Epithelial cell of esophagus (primary cell): Measurements from ENCODE around the gene EVI5.
A peak's percentile ranks its signal among the peaks of the same experiment; 100 is the strongest.

Experiments
- DNase-seq: peaks from one replicate; pipeline ENCODE4 v3.0.0; 2010; ENCODE audit warnings: low read depth
- H3K4me3 ChIP-seq: 2 replicates; pipeline ENCODE4 v1.5.1; 2011; ENCODE audit warnings: mild to moderate bottlenecking, low read length, control low read depth
- CTCF ChIP-seq: IDR thresholded peaks from 2 replicates; pipeline ENCODE4 v1.5.1; 2011; ENCODE audit warnings: low read depth, mild to moderate bottlenecking, low read length, control low read depth, inconsistent platforms; ENCODE audit not compliant: insufficient read depth; ENCODE audit errors: missing control alignments

The EVI5 gene

GRCh38 chr1:92711473-92712165 is 73.3 kb downstream of the EVI5 start:
- no peak for DNase-seq
- no peak for TF ChIP-seq CTCF
- no peak overlapping the region for H3K4me3 ChIP-seq

GRCh38 chr1:92709738-92710137 is 75.2 kb downstream of the EVI5 start:
- no peak overlapping the region for H3K4me3 ChIP-seq
- peak; percentile 65 for DNase-seq
- TF ChIP-seq CTCF: no peak

- H3K4me3 ChIP-seq: no peak overlapping the region
- DNase-seq: no peak
- TF ChIP-seq CTCF: no peak
Measured at GRCh38 chr1:92708368-92708950, 76.4 kb downstream of the EVI5 start.

- no peak for TF ChIP-seq CTCF
- no peak overlapping the region for H3K4me3 ChIP-seq
- no peak for DNase-seq
Measured at GRCh38 chr1:92707709-92708108, 77.2 kb downstream of the EVI5 start.

GRCh38 chr1:92707292-92707691 is 77.6 kb downstream of the EVI5 start:
- no peak for TF ChIP-seq CTCF
- DNase-seq: no peak
- H3K4me3 ChIP-seq: no peak overlapping the region

GRCh38 chr1:92705446-92705845 is 79.5 kb downstream of the EVI5 start:
- no peak overlapping the region for H3K4me3 ChIP-seq
- DNase-seq: no peak
- no peak for TF ChIP-seq CTCF

GRCh38 chr1:92701147-92701546 is 83.8 kb downstream of the EVI5 start:
- peak; percentile 17 for DNase-seq
- H3K4me3 ChIP-seq: no peak overlapping the region
- TF ChIP-seq CTCF: no peak
